HG02759 (cell line): Measurements from ENCODE around the gene PCGF3.
"Not testable (repeated sequence)": the region's sequence is repeated elsewhere in the genome, so short reads cannot be mapped to it uniquely, and the experiment has no call there.

Experiments used
- ATAC-seq: cut with Tn5 transposase; IDR thresholded peaks from one replicate; pipeline ENCODE4 v1.9.1; 2021; ENCODE audit warnings: mild to moderate bottlenecking, moderate library complexity; ENCODE audit not compliant: unreplicated experiment

The PCGF3 gene

GRCh38 chr4:760616-761015, 55.0 kb downstream of the PCGF3 start:
- ATAC-seq: no peak

- ATAC-seq: no peak
Observed at GRCh38 chr4:761086-761485, 55.5 kb downstream of the PCGF3 start.

GRCh38 chr4:761739-762138, 56.1 kb downstream of the PCGF3 start:
- ATAC-seq: no peak

- ATAC-seq: no peak
Observed at GRCh38 chr4:762211-763190, 56.9 kb downstream of the PCGF3 start.

- no peak for ATAC-seq
Observed at GRCh38 chr4:763191-763810, 57.7 kb downstream of the PCGF3 start.

- ATAC-seq: no peak
Observed at GRCh38 chr4:763922-764321, 58.3 kb downstream of the PCGF3 start.

- no peak for ATAC-seq
Observed at GRCh38 chr4:764405-765169, 59.0 kb downstream of the PCGF3 start.

GRCh38 chr4:766152-766515, 60.5 kb downstream of the PCGF3 start:
- no peak for ATAC-seq

- no peak for ATAC-seq
Observed at GRCh38 chr4:766559-767283, 61.1 kb downstream of the PCGF3 start.

- ATAC-seq: no peak
Observed at GRCh38 chr4:768076-768475, 62.4 kb downstream of the PCGF3 start.

- ATAC-seq: no peak
Observed at GRCh38 chr4:768995-769394, 63.4 kb downstream of the PCGF3 start.

- no peak for ATAC-seq
Observed at GRCh38 chr4:769511-769910, 63.9 kb downstream of the PCGF3 start.

GRCh38 chr4:770022-770421, 64.4 kb downstream of the PCGF3 start:
- no peak for ATAC-seq

- no peak for ATAC-seq
Observed at GRCh38 chr4:771464-771863, 65.8 kb downstream of the PCGF3 start.

- ATAC-seq: no peak
Observed at GRCh38 chr4:772118-772517, 66.5 kb downstream of the PCGF3 start.

GRCh38 chr4:772776-773175, 67.1 kb downstream of the PCGF3 start:
- ATAC-seq: no peak

GRCh38 chr4:773214-773613, 67.6 kb downstream of the PCGF3 start:
- no peak for ATAC-seq

GRCh38 chr4:774419-775092, 68.9 kb downstream of the PCGF3 start:
- not testable (repeated sequence) for ATAC-seq

- ATAC-seq: not testable (repeated sequence)
Observed at GRCh38 chr4:775485-775884, 69.9 kb downstream of the PCGF3 start.

- ATAC-seq: no peak
Observed at GRCh38 chr4:776743-777441, 71.3 kb downstream of the PCGF3 start.
